Stimulated activated CD4-positive, alpha-beta T cell treated with anti-CD3 and anti-CD28 coated beads, Interleukin-15, amount 100 ng/mL, for 24 hours (primary cell): Measurements from ENCODE around the gene WDR91.
"Not testable (repeated sequence)": the region's sequence is repeated elsewhere in the genome, so short reads cannot be mapped to it uniquely, and the experiment has no call there.

ENCODE experiments used
- DNase-seq: peaks from one replicate; pipeline ENCODE4 v3.0.0-alpha.2; 2020

WDR91 gene

DNA sequence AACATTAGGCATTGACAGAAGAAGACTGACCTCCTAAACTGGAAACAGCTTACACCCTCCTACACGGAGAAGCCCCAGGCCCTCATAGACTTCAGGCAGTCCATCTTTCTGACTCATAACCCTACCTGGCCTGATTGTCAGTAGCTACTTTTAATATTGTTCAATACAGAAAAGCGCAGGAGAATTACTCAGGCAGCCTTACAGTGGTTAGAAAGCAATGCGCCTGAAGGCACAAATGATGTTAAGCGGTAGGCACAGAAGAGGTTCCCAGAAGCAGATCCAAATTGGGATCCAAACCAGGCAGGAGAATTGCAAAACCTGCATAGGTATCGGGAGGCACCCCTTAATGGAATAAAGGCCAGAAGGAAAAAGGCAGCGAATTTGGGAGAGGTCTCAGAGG is 35.4 kb downstream of the WDR91 start:
- no peak for DNase-seq

DNA sequence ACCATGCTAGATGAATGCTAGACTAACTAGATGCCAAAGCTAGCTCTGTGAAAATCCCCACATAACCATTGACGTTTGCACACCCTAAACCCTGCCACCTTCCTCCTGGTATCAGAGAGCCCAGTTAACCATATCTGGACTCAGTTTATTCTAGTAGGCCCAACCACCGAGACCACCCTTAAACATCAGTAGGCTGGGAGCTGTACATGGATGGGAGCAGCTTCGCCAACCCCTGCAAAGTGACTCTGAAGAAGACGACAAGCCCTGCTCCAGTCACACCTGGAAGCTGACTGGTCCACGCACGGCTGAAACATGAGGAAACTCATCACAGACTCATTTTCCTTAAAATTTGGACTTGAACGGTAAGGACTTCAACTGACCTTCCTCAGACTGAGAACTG is 36.4 kb downstream of the WDR91 start:
- DNase-seq = no peak

DNA sequence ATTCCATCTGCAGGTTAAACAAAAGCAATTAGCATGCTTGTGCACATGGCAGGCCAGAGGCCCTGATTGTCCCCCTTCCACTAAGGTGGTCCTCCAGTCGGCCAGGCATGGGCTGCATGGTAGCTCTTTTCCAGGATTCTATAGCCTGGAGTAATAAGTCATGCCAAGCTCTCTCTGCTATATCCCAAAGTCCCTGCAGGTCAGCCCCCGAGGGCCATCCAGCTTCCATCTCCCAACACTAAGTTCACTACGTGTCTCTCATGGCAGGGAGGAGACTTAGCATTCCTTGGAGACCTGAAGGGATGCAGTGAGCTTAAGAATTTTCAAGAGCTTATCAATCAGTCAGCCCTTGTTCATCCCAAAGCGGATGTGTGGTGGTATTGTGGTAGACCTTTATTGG is 37.4 kb downstream of the WDR91 start:
- DNase-seq = not testable (repeated sequence)

DNA sequence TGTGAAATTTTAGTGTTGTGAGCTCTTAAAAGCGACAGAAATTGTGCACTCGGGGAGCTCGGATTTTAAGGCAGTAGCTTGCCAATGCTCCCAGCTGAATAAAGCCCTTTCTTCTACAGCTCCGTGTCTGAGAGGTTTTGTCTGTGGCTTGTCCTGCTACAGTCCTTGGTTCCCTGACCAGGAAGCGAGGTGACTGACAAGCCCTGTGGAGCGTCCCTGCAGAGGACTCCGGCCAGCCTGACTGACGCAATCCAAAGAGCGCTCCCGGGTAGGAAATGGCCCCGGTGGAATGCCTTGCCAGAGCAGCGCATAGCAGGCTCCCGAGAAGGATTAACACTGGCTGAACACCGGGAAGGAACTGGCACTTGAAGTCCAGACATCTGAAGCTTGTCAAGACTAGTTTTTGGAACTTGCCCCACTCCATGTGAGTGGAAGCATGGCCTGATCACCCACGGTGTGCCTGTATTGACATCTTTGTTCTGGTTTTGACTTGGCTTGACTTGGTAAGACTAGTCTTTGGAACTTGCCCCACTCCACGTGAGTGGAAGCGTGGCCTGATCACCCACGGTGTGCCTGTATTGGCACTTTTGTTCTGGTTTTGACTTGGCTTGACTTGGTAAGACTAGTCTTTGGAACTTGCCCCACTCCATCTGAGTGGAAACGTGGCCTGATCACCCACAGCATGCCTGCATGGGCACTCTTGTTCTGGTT is 39.6 kb downstream of the WDR91 start:
- DNase-seq = not testable (repeated sequence)

DNA sequence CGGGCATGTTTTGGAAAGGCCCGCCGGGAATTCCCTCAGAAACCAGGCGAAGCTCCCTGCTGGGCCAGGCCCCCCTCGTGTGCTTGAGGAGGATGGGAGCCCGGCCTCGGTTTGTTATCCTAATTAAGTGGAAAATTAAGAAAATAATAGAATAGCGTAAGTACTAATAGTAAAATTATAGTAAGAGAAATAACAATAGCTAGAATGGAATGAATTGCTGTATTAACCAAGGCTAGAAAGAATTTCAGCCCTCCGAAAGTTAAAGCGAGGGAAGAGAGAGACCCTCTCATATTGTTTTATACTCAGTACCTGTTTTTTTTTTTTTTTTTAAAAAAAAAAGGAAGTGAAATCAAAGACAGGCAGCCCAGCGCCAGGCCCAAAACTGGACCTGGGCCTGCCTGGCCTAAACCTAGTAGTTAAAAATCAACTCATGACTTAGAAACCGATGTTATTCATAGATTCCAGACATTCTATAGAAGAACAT is 40.3 kb downstream of the WDR91 start:
- DNase-seq = not testable (repeated sequence)

DNA sequence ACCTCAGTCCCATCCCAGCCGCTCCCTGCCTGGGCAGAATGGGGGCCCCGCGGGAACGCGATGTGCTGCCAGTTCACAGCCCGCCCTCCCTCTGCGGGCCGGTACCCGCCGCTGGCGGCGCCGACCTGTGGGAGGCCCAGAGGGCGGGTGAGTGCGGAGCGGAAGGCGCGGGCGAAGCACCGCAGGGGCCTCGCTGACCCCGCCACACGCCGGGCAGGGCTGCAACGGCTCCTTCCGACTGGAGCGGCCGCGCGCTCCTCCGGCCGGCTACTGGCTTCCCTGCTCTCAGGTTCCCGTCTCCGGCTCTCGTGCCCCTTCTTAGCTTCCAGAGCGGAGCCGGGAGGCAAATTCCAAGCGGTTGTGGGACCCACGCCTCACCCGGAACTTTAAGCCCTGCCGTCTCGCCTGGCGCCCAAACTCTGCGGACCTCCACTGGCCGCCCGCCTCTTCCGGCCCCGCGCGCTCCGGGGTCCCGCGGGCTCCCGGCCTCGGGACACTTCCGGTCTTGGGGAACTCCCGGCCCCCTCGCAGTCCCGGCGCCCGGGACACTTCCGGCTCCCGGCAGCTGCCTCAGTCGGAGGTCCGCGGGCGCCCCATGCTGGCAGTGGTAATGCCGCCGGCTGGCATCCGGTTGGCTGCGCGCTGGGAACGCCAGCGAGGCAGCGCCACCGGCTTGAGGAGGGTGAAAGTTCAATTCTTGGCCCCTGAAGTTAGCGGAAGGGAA is 40.9 kb downstream of the WDR91 start, which contains the start of gene CYREN:
Gene CYREN, minus strand, starts transcription at position 434 of the 724 bp plus-strand sequence. CDS start 1,785 bp downstream, outside the sequence.
- DNase-seq = peak; percentile 97

DNA sequence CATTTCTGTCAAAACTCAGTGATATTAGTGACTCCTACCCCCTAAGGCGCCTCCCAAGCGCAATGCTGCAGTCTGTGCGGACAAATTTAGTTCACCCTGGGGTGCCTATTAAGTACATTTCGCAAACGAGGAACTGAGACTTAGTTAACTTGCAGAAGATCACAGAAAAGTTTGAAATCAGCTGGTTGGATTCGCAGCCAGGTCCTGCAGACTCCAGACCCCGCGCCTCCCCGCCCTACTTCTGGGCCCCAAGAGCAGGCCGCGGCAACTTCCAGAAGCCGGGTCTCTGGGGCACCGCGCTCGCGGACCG is 41.4 kb downstream of the WDR91 start:
- no peak for DNase-seq

DNA sequence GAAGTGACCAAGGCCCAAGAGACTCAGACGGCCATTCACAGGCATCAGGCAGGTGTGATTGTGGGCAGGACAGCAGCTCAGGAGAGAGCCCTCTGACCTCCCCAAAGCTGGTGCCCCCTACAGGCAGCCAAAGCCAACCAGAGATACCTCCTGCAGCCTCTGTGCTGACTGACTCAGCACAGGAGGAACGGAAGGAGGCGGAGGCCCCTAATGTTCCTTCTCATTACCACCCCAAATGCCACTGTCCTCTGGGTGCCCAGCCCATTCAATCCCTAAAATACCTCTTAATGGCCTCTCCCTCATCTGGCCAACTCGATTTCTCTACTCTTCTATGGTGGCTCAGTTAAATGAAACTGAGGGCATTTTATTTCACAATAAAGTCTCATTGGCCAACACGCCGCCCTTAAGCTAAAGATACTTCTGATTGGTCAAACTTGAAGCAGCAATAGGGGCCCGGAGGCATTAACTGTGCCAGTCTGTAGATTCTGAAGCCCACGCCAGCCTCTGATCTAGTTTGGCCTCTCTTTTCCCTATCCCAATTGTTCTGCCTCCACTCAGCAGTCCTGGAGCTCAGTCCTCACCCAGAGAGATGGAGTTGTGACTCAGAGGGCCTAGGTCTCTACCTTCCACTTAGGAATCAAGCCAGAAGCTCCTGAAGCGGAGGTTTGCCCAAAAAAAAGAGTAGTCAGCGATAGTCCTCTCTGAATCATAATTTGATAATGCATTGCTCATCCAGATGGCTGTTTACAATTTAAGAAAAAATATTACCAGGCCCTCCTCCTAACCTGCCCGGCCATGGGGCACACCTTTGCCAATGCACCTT is 42.0 kb downstream of the WDR91 start:
- DNase-seq = peak; percentile 80

DNA sequence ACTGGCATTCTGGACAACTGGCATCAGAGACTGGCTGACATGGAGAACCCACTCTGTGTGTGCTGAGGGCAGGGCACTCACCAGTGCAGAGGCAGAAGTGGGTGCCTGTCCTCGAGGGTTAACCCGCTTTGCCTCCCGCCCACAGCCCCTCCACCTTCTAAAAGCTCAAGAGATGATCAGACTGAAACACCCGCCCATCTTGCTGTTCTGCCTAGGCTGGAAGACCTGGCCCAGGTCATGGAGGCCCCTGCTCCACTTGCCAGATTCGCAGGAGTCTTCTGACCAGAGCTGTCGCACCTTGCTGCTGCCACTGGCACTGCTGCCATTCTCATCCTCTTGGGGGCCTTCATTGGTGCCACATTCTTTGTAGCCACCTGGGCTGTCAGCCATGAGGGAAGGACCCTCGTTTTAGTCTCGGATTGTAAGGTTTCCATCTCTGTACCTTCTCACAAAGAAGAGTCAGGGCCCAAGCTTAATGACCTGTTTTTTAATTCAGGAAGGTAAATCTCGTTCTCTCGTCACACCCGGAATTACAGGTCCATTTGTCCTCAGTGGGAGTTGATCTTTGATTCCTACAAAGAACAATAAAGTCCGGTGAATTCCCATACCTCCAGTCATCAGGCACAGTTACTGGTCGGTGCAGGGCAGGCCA is 42.7 kb downstream of the WDR91 start:
- DNase-seq = no peak

DNA sequence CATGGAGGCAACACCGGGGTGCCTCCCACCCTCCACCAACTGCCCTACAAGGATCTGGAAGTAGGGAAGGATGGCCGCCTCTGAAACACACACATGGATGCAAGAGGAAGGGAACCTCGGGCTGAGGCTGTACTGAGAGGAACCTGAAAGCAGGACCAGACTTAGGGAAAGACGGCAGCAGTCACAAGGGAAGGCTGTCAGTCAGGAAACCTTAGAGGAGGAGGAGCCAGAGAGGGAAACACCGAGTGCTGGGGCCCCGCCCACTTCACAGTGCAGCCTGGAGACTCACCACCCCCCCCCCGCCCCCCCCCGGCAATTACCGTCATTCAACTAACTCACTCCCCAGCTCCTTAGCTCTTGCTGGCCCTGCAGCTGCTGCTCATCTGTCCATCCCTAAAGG is 43.3 kb downstream of the WDR91 start:
- peak; percentile 43 for DNase-seq

DNA sequence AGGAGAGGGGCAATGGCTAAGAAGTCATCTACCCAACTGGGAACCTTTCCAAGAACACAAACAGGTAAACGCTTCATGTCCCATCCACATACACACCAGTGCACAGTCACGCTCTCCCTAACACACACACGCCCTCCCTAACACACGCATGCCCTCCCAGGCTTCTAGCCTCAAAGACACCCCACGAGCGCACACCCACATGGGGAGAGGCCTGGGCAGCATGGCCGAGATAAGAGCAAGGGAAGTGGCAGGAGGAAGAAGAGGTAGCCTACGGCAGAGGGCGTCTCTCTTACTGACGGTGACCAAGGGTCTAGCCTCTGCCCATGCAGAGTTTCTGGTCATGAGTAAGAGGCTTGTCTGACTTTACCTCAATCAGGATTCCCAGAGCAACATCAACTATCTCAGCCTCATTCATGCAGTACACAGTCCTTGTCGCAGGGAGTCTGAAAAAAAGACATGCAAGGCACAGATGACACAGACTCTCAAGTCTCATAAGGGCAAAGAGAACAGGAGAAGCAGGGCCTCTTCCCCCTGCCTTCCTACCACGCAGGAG is 43.9 kb downstream of the WDR91 start:
- DNase-seq = no peak

DNA sequence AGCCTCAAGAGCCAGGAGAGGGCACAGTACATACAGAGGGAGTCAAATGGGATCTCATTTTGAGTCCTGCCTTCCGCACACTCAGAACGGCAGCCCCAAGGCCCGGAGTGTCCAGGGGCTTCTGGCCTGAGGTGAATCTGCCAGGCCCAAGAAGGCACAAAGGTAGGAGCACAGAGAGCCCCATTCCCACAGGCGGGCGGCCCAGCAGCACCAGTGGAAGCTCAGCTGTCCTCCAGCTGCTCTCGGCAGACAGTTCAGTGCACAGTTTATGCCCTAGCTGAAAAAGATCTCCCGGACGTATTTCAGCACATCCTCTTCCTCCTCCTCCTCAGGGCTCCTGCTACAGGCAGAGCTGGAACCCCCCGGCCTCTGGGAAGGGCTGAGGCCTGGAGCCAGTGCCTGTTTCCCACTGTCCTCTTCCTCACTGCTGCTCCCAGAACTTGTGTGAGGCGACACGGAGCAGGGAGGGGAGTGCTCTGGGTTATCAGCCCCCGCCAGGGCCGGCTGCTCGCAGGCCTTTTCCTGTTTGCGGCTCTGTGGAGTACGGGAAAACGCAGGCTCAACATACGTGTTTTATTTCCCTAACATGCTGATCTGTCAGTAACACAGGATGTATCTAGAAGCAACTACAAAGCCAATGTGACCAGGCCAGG is 44.9 kb downstream of the WDR91 start:
- no peak for DNase-seq

DNA sequence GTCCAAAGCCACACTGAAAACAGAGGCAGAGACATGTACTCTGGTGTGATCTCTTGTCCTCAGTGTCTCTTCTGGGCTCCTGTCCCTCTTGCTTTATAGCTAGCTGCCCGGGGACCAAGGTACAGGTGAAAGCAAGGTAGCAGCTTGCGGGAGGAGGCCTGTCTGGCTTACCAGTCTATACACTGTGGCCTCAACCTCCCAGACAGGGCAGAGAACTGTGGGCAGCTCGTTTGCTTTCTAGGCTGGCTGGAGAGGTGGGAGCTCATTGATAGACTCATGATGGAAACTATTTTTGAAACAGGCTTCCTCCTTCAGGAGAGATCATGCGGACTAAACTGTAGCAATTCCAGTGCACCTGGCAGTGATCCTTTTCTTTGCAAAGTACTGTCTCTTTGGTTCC is 45.5 kb downstream of the WDR91 start:
- DNase-seq = no peak

DNA sequence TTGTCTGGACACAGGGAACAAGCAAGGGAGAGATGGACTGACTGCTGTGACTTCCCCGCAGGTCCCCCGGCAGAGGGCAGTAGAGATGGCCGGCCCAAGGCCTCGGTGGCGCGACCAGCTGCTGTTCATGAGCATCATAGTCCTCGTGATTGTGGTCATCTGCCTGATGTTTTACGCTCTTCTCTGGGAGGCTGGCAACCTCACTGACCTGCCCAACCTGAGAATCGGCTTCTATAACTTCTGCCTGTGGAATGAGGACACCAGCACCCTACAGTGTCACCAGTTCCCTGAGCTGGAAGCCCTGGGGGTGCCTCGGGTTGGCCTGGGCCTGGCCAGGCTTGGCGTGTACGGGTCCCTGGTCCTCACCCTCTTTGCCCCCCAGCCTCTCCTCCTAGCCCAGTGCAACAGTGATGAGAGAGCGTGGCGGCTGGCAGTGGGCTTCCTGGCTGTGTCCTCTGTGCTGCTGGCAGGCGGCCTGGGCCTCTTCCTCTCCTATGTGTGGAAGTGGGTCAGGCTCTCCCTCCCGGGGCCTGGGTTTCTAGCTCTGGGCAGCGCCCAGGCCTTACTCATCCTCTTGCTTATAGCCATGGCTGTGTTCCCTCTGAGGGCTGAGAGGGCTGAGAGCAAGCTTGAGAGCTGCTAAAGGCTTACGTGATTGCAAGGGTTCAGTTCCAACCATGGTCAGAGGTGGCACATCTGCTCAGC is 46.8 kb downstream of the WDR91 start:
- DNase-seq = no peak

DNA sequence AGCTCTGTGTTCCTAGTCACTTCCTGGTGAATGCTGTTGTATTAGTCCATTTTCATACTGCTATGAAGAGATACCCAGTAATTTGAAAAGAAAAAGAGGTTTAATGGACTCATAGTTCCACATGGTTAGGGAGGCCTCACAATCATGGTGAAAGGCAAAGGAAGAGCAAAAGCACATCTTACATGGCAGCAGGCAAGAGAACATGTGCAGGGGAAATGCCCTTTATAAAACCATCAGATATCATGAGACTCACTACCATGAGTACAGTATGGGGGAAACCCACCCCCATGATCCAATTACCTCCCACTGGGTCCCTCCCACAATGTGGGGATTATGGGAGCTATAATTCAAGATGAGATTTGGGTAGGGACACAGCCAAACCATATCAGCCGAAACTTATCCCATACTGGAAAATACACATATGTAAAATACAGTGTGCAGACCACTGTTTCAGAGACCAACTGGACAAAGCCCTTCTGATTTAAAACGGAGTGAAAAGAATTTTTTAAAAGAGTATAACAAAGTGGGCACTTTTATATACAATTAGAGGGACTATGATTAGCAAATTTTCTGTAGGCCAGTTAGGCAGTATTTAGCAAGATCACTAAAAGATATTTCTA is 48.8 kb downstream of the WDR91 start:
- no peak for DNase-seq

DNA sequence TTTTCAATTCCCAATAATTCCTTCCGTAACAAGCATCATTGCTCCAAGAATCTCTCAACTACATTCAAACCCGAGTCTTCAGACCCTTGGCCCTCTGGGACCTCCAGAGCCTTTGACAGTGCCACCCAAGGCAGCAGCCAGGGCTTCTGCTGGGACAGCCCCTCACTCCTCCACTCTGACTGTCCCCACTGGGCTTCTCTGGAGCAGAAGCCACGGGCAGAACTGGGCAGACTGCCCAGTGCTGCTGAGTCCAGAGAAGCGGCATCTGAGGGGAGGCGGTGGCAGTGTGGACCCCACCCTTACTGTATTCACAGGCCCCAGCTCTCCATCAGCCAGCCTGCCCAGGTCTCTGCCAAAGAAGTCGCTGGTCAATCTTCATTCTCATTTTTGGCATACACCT is 49.7 kb downstream of the WDR91 start:
- no peak for DNase-seq

DNA sequence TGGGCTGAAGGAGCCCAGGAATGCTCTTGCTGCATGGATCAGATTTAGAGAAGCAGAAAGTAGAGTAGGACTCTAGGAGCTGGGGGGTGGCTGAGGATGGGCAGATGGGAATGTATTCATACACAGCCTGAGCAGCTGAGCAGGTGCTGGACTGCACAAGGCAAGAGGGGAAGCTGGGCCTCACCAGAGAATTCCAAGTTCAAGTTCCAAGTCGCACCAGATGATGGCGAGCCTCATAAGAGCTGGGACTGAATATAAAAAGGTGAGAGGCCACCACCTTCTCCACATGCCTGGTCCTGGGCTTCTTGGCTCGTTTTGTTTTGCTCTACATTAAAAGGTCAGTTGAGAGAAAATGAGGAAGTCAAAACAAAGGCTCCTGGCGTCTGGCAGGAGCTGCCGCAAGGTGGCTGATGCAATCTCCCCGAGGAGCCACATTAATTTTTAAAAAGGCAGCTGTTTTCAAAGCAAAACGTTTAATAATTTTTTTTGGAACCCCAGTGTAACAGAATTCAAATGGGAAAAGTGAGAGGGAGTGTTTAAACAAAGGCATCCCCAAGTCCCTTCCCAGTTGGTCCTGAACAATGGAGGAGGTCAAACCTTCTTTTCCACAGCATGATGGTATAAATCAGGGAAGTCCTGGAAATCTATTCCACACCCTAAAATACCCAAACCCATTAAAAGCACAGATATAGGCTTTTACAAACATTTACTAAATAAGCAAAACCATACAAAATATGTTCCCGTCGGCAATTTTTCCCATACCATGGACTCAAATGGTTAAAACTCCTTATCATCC is 50.3 kb downstream of the WDR91 start:
- DNase-seq = no peak

DNA sequence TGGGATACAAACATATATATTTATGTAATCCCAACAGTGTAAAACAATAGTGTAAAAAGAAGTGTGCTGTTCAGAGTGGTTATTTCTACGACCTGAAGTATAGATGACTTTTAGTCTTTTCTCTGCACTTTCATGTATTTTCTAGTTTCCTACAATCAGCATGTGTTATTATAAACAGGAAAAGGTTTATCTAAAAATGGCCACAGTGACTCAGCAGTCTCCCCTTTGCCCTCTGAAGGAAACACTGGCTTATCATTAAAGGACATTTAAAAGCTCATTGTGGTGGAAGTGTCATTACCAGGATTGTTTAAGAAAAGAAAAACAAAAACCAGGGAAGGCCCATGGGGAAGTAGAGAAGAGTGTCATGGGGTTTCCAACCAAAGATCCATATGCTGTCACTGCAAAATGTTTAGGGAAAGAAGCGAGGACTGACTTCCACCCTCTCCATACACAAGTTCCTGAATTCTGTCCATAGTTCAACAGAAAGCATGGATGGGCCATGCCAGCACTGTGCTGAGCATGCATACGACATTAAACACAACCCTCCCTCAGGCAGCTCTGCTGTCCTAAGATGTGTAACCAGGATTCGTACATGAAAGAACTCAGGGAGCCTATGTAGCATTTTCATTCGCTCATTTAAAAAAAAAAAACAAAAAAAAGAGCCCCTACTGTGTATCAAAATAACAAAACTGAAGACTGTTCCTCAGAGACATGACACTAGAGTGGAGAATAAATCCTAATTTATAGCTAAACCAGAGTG is 51.0 kb downstream of the WDR91 start:
- DNase-seq = no peak

DNA sequence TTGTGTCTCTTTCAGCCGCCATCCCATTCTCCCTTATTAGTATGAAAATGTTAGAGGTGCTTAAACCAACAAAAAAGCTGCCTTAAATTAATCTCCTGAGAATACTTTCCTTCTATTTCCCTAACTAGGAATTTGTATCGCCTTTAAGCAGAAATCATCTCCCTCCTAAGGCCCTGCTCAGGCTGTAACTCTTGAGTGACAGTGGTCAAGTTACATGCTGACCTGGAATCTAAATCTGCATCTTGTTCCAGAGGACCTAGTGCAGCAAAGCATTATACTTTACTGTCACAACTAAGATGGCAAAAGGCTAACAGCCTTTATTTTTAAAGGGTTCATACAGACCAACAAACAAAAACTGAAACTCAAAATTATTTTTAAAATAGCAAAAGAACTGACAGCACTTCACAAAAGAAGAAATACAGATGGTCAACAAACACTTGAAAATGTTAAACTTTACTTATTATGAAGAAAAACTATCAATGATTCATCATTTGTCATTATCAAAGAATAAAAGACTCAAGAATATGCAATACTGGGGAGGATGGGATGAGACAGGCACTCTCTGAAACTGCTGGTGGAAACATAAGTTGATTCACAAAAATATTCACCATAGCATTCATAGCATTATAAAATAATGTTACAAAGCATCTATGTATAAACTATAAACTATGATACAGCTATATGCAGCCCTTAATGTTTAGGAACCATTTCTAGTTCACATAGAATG is 51.8 kb downstream of the WDR91 start:
- DNase-seq = no peak
